ENCODE data around the gene GPX3. TPM values are rescaled to one million over a fixed set of nuclear protein-coding genes. Genes with fewer than 3 reads are reported as not detected.

The GPX3 gene
- total and polyA plus RNA-seq, 2 experiments from 2014 or later: 28.0 to 48.9 TPM

- H3K4me3 ChIP-seq: no peak overlapping the region
- H4K20me1 ChIP-seq (replicated peaks; ENCODE audit: insufficient read depth): peaks cover 3% of the 10 kb centered on the region; the same call in 1 of the 2 replicates
- peaks cover 15% of the 10 kb centered on the region; the same call in 1 of the 2 replicates for H3K27me3 ChIP-seq (ENCODE audit: insufficient read depth)
- Mint-ChIP-seq H3K27me3 (ENCODE audit: insufficient read depth, low read depth, poor library complexity) (peaks cover 14% of the 10 kb centered on the region), H3K4me1 (no peaks in the 10 kb centered on the region; the same call in 1 of the 3 replicates), H3K36me3 (ENCODE audit: low read depth) (no peaks in the 10 kb centered on the region; the same call in 1 of the 3 replicates), H3K27ac (no peak overlapping the region), H3K4me3 (no peak overlapping the region), H3K9me3 (no peaks in the 10 kb centered on the region)
- no peaks in the 10 kb centered on the region for H3F3A ChIP-seq (replicated peaks; ENCODE audit: low read depth)
- peaks cover 4% of the 10 kb centered on the region; the same call in 1 of the 2 replicates for H3K4me1 ChIP-seq (ENCODE audit: insufficient read depth)
- H2AFZ ChIP-seq: no peak overlapping the region
- no peaks in the 10 kb centered on the region for H3K9me2 ChIP-seq (ENCODE audit: insufficient read depth)
- H3K27ac ChIP-seq (ENCODE audit: low read depth): no peak overlapping the region
- H3K36me3 ChIP-seq (ENCODE audit: insufficient read depth): no peaks in the 10 kb centered on the region
- DNase-seq (ENCODE audit: low spot score) (no peak), ATAC-seq (no peak)
- TF ChIP-seq CREB1 (CRISPR knock-in tag; IDR thresholded peaks at IDR 0.05; ENCODE audit: low read depth) (no peak), JUNB (IDR thresholded peaks at IDR 0.05; ENCODE audit: unreplicated experiment) (no peak), EZH2 (IDR thresholded peaks at IDR 0.05; ENCODE audit: low read depth, unreplicated experiment) (no peak), ETS1 (IDR thresholded peaks at IDR 0.05) (no peak), CTCF (conservative IDR thresholded peaks at IDR 0.05; ENCODE audit: low read depth in 2 of 2) (no peak), POLR2AphosphoS5 (IDR thresholded peaks at IDR 0.05; ENCODE audit: low read depth) (no peak)
- H3K79me2 ChIP-seq (replicated peaks; ENCODE audit: insufficient read depth): no peaks in the 10 kb centered on the region
- no peak overlapping the region for H3K4me2 ChIP-seq
Measured at GRCh38 chr5:151023047-151023615, 2.7 kb downstream of the GPX3 start.

GRCh38 chr5:151023651-151024050 lies 3.3 kb downstream of the GPX3 start:
- Mint-ChIP-seq H3K36me3 (ENCODE audit: low read depth) (peaks cover 4% of the 10 kb centered on the region; the same call in 2 of the 3 replicates), H3K4me3 (no peak overlapping the region), H3K27ac (no peak overlapping the region), H3K27me3 (ENCODE audit: insufficient read depth, low read depth, poor library complexity) (peaks cover 14% of the 10 kb centered on the region), H3K4me1 (no peaks in the 10 kb centered on the region; the same call in 1 of the 3 replicates), H3K9me3 (no peaks in the 10 kb centered on the region)
- Histone ChIP-seq H2AFZ (no peak overlapping the region), H3K4me2 (no peak overlapping the region), H4K20me1 (replicated peaks; ENCODE audit: insufficient read depth) (peaks cover 3% of the 10 kb centered on the region; the same call in 1 of the 2 replicates), H3K36me3 (ENCODE audit: insufficient read depth) (no peaks in the 10 kb centered on the region), H3K4me3 (no peak overlapping the region), H3K9me2 (ENCODE audit: insufficient read depth) (no peaks in the 10 kb centered on the region), H3F3A (replicated peaks; ENCODE audit: low read depth) (no peaks in the 10 kb centered on the region), H3K27ac (ENCODE audit: low read depth) (no peak overlapping the region), H3K4me1 (ENCODE audit: insufficient read depth) (peaks cover 4% of the 10 kb centered on the region; the same call in 1 of the 2 replicates), H3K79me2 (replicated peaks; ENCODE audit: insufficient read depth) (no peaks in the 10 kb centered on the region), H3K27me3 (ENCODE audit: insufficient read depth) (peaks cover 15% of the 10 kb centered on the region; the same call in 1 of the 2 replicates)
- DNase-seq (ENCODE audit: low spot score) (no peak), ATAC-seq (no peak)
- no peak for TF ChIP-seq REST (IDR thresholded peaks at IDR 0.05; ENCODE audit: unreplicated experiment)
- no peak for TF ChIP-seq ETS1 (IDR thresholded peaks at IDR 0.05)
- TF ChIP-seq EZH2 (IDR thresholded peaks at IDR 0.05; ENCODE audit: low read depth, unreplicated experiment): no peak
- no peak for TF ChIP-seq POLR2AphosphoS5 (IDR thresholded peaks at IDR 0.05; ENCODE audit: low read depth)
